GM12875 (cell line): Measurements from ENCODE around the gene SMOC1.

Source experiments
- H3K4me3 ChIP-seq: one replicate; pipeline ENCODE4 v1.5.1; 2011; ENCODE audit warnings: low read depth, low read length, control low read depth
- CTCF ChIP-seq: IDR thresholded peaks from 2 replicates; pipeline ENCODE4 v1.5.1; 2011; ENCODE audit warnings: low read depth, mild to moderate bottlenecking, control low read depth, inconsistent platforms, low read length, moderate library complexity, borderline replicate concordance; ENCODE audit not compliant: insufficient read depth

The SMOC1 gene

GRCh38 chr14:70002589-70003346 lies 123.6 kb downstream of the SMOC1 start:
- no peak overlapping the region for H3K4me3 ChIP-seq
- no peak for TF ChIP-seq CTCF

GRCh38 chr14:70004791-70005190 lies 125.6 kb downstream of the SMOC1 start:
- TF ChIP-seq CTCF, result no peak
- H3K4me3 ChIP-seq, result no peak overlapping the region

- no peak overlapping the region for H3K4me3 ChIP-seq
- TF ChIP-seq CTCF, result no peak
Measured at GRCh38 chr14:70005281-70005805, 126.1 kb downstream of the SMOC1 start.

GRCh38 chr14:70006699-70007098 lies 127.5 kb downstream of the SMOC1 start:
- H3K4me3 ChIP-seq, result no peak overlapping the region
- no peak for TF ChIP-seq CTCF

GRCh38 chr14:70008284-70009262 lies 129.4 kb downstream of the SMOC1 start:
- no peak for TF ChIP-seq CTCF
- H3K4me3 ChIP-seq, result no peak overlapping the region

GRCh38 chr14:70009961-70010360 lies 130.7 kb downstream of the SMOC1 start:
- no peak for TF ChIP-seq CTCF
- no peak overlapping the region for H3K4me3 ChIP-seq

GRCh38 chr14:70011098-70011497 lies 131.9 kb downstream of the SMOC1 start:
- no peak overlapping the region for H3K4me3 ChIP-seq
- TF ChIP-seq CTCF, result no peak
